K562 (cell line): ENCODE measurements around the gene RGS12. TPM values are rescaled to one million over a fixed set of nuclear protein-coding genes. Genes with fewer than 3 reads are reported as not detected.

Experiments used
- FOXJ2 ChIP-seq: fragments of 200-800 bp; sonication (Bioruptor generic); IDR thresholded peaks from 2 replicates; pipeline ENCODE4 v1.6.1; 2016; ENCODE audit warnings: missing genetic modification characterization, missing compliant biosample characterization
- HNRNPL ChIP-seq: fragments of 200-400 bp; formaldehyde crosslinking; IDR thresholded peaks from 2 replicates; pipeline ENCODE4 v1.6.1; 2017; ENCODE audit warnings: low read depth, mild to moderate bottlenecking, low read length
- JUN ChIP-seq, 2 experiments: sonication (generic) in 1 of 2; formaldehyde crosslinking in 1 of 2; IDR thresholded peaks; 2 replicates each; pipeline versions ENCODE4 v1.6.1 to v1.8.0; 2012 to 2022; ENCODE audit warnings: borderline replicate concordance in 2 of 2, mild to moderate bottlenecking in 2 of 2, improper control_type of control experiment in 1 of 2, low read depth in 1 of 2, low read length in 1 of 2, missing genetic modification reagents in 1 of 2
- RBM14 ChIP-seq: fragments of 200-400 bp; formaldehyde crosslinking; IDR thresholded peaks from 2 replicates; pipeline ENCODE4 v1.6.1; 2018; ENCODE audit warnings: low read depth, mild to moderate bottlenecking, low read length, moderate library complexity, borderline replicate concordance; ENCODE audit not compliant: insufficient read depth
- SIN3A ChIP-seq, 2 experiments: fragments of 150-350 bp in 1 of 2; IDR thresholded peaks; 2 replicates each; pipeline ENCODE4 v1.6.1; 2011 to 2016; ENCODE audit warnings: borderline replicate concordance in 2 of 2, low read depth in 2 of 2, low read length in 2 of 2, mild to moderate bottlenecking in 2 of 2, moderate library complexity in 2 of 2; ENCODE audit not compliant: control insufficient read depth in 1 of 2
- SRSF1 ChIP-seq: fragments of 200-400 bp; formaldehyde crosslinking; IDR thresholded peaks from 2 replicates; pipeline ENCODE4 v1.6.1; 2017; ENCODE audit warnings: mild to moderate bottlenecking, low read depth, low read length, moderate library complexity
- U2AF1 ChIP-seq: fragments of 200-400 bp; formaldehyde crosslinking; optimal IDR thresholded peaks from 2 replicates; pipeline ENCODE3; 2017; ENCODE audit warnings: mild to moderate bottlenecking, low read depth, low read length, moderate library complexity
- VEZF1 ChIP-seq: fragments of 200-800 bp; sonication (Bioruptor generic); IDR thresholded peaks from 2 replicates; pipeline ENCODE4 v1.6.1; 2017; ENCODE audit warnings: missing genetic modification characterization, missing compliant biosample characterization
- ZNF23 ChIP-seq: fragments of 250-450 bp; sonication (Bioruptor Pico); IDR thresholded peaks from 2 replicates; pipeline ENCODE4 v1.4.0; 2020; ENCODE audit warnings: mild to moderate bottlenecking
- polyA plus RNA-seq, 8 experiments: library from polyadenylated mRNA; depleted of rRNA in 4 of 8; stranded (reverse) in 5 of 8; unstranded in 3 of 8; fragments of >200 nt; fragmentation: Nextera tagmentation in 2 of 8; fragmentation: Illumina TruSeq in 1 of 8; extraction: Ambion mirVana in 2 of 8; extraction: Trizol in 1 of 8; gene quantifications; 2 replicates each; pipeline versions ENCODE4 v1.2.1 to v1.2.3, GENCODE V29; 2011 to 2014; ENCODE audit warnings: inconsistent platforms in 1 of 8, missing spikeins in 1 of 8
- total RNA-seq, 7 experiments: library from RNA; depleted of rRNA in 6 of 7; stranded (reverse); fragments of >200 nt in 6 of 7; fragmentation: Illumina TruSeq in 2 of 7; extraction: Trizol in 2 of 7; gene quantifications; 2 replicates each; pipeline versions ENCODE4 v1.2.1 to v1.2.3, GENCODE V29; 2011 to 2021; ENCODE audit warnings: low replicate concordance in 1 of 7
- TF ChIP-seq, protein P1 (sequence below), 2 experiments: fragments of 450-650 bp; formaldehyde crosslinking in 1 of 2; IDR thresholded peaks; 2 replicates each; pipeline versions ENCODE4 v1.4.0 to v1.6.1; 2014 to 2020; ENCODE audit warnings: mild to moderate bottlenecking in 2 of 2, borderline replicate concordance in 1 of 2, low read depth in 1 of 2

The RGS12 gene
- total and polyA plus RNA-seq, 9 of the 15 experiments (the other 6 are each of a cell fraction or from before 2014, with no cell fraction given): 0.30 to 8.8 (median 5.5) TPM

DNA sequence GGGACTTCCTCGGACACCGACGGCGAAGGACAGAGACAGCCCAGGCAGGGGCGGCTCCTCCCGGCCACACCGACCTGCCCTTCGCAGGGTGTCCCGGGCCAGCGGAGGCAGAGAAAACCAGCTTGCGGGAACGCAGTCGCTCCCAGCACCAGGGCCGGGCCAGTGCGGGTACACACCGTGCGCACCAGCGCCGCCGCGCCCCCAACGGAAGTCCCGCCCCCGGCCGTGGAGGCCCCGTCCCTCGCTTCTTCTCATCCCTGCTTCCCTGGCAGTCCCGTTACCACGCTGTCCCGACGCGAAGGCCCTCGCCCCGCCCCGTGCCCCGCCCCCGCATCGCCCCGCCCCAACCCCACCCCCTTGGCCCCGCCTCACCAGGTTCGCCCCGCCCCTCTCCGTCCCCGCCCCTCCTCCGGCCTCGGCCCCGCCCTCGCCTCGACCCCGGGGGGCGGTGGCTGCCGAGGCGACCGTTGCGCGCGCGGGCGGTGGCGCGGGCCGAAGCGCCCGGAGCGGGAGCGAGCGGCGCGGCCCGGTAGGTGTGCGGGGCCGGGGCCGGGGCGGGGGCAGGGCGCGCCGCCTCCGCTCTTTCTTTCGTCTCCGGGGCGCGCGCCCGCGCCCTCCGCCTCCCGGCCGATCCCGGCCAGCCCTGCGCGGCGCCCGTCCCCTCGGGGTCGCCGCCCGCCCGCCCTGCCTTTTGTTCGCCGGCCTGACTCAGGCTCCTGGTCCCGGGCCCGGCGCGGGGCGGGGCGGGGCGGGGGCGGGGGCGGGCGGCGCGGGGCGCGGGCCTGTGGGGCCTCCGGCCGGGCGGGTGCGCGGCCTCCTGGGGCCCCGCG, at the start of gene RGS12 (continued):
- TF ChIP-seq, protein P1, sequence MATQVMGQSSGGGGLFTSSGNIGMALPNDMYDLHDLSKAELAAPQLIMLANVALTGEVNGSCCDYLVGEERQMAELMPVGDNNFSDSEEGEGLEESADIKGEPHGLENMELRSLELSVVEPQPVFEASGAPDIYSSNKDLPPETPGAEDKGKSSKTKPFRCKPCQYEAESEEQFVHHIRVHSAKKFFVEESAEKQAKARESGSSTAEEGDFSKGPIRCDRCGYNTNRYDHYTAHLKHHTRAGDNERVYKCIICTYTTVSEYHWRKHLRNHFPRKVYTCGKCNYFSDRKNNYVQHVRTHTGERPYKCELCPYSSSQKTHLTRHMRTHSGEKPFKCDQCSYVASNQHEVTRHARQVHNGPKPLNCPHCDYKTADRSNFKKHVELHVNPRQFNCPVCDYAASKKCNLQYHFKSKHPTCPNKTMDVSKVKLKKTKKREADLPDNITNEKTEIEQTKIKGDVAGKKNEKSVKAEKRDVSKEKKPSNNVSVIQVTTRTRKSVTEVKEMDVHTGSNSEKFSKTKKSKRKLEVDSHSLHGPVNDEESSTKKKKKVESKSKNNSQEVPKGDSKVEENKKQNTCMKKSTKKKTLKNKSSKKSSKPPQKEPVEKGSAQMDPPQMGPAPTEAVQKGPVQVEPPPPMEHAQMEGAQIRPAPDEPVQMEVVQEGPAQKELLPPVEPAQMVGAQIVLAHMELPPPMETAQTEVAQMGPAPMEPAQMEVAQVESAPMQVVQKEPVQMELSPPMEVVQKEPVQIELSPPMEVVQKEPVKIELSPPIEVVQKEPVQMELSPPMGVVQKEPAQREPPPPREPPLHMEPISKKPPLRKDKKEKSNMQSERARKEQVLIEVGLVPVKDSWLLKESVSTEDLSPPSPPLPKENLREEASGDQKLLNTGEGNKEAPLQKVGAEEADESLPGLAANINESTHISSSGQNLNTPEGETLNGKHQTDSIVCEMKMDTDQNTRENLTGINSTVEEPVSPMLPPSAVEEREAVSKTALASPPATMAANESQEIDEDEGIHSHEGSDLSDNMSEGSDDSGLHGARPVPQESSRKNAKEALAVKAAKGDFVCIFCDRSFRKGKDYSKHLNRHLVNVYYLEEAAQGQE (IDR thresholded peaks at IDR 0.05; ENCODE audit: borderline replicate concordance): no peak
- TF ChIP-seq, protein P1 (CRISPR knock-in tag; IDR thresholded peaks at IDR 0.05; ENCODE audit: low read depth): peak; percentile 64; the same call in 1 of the 2 replicates
- no peak for TF ChIP-seq RBM14
- TF ChIP-seq SIN3A (IDR thresholded peaks at IDR 0.05; ENCODE audit: borderline replicate concordance in 2 of 2, control insufficient read depth in 1 of 2, low read depth in 2 of 2, low read length in 2 of 2): peak in 1 of 2 experiments; percentile 22; a peak in 1 of 4 replicates
- 0 out of 2 replicates have a peak, but pooled peaks have one; percentile 11 for TF ChIP-seq SRSF1
- no peak for TF ChIP-seq JUN (IDR thresholded peaks at IDR 0.05; ENCODE audit: borderline replicate concordance, low read depth, low read length)
- TF ChIP-seq JUN (CRISPR knock-in tag; IDR thresholded peaks at IDR 0.05; ENCODE audit: borderline replicate concordance): no peak
- no peak for TF ChIP-seq U2AF1
- no peak for TF ChIP-seq FOXJ2
- no peak for TF ChIP-seq ZNF23 (CRISPR knock-in tag)
- TF ChIP-seq VEZF1 (CRISPR knock-in tag): peak; percentile 80
- no peak for TF ChIP-seq HNRNPL
